Muscle layer of duodenum (tissue), 2 donors: ENCODE measurements around the gene HSH2D.

Source experiments
- H3K27ac ChIP-seq: one replicate; pipeline ENCODE4 v1.7.0; 2013; ENCODE audit warnings: mild to moderate bottlenecking, low read length
- H3K27me3 ChIP-seq: one replicate; pipeline ENCODE4 v1.7.0; 2013; ENCODE audit warnings: low read depth, mild to moderate bottlenecking, control low read depth, low read length
- H3K36me3 ChIP-seq, 2 donors: one replicate each; pipeline ENCODE4 v1.7.0; 2013; ENCODE audit warnings: low read length in 2 of 2, control low read depth in 1 of 2, mild to moderate bottlenecking in 1 of 2; ENCODE audit not compliant: insufficient read depth in 2 of 2, control insufficient read depth in 1 of 2
- H3K4me1 ChIP-seq, 2 donors: one replicate each; pipeline ENCODE4 v1.7.0; 2013; ENCODE audit warnings: low read length in 2 of 2, mild to moderate bottlenecking in 2 of 2, control low read depth in 1 of 2, moderate library complexity in 1 of 2; ENCODE audit not compliant: insufficient read depth in 2 of 2, control insufficient read depth in 1 of 2
- H3K4me3 ChIP-seq, 2 donors: one replicate each; pipeline ENCODE4 v1.7.0; 2013; ENCODE audit warnings: low read length in 2 of 2, low read depth in 1 of 2, mild to moderate bottlenecking in 1 of 2
- H3K9me3 ChIP-seq, 2 donors: one replicate each; pipeline ENCODE4 v1.7.0; 2013; ENCODE audit warnings: low read length in 2 of 2, control low read depth in 1 of 2, mild to moderate bottlenecking in 1 of 2; ENCODE audit not compliant: control insufficient read depth in 1 of 2
- donor health status: healthy.

Gene HSH2D

GRCh38 chr19:16121967-16122366 lies 21.5 kb upstream of the HSH2D start:
- Histone ChIP-seq H3K27ac (no peak overlapping the region), H3K9me3 (no peaks in the 10 kb centered on the region), H3K36me3 (peaks cover 38 to 75% of the 10 kb centered on the region in 2 donors), H3K4me1 (peaks cover 0 to 4% of the 10 kb centered on the region in 2 donors), H3K4me3 (no peak overlapping the region), H3K27me3 (no peaks in the 10 kb centered on the region)

GRCh38 chr19:16124953-16125352 lies 18.5 kb upstream of the HSH2D start:
- no peak overlapping the region for H3K4me3 ChIP-seq
- no peaks in the 10 kb centered on the region for H3K9me3 ChIP-seq
- H3K27ac ChIP-seq, result no peak overlapping the region
- peaks cover 65 to 86% of the 10 kb centered on the region in 2 donors for H3K36me3 ChIP-seq
- no peaks in the 10 kb centered on the region for H3K4me1 ChIP-seq
- H3K27me3 ChIP-seq, result no peaks in the 10 kb centered on the region

GRCh38 chr19:16125737-16126495 lies 17.6 kb upstream of the HSH2D start:
- Histone ChIP-seq H3K9me3 (no peaks in the 10 kb centered on the region), H3K36me3 (peaks cover 67 to 96% of the 10 kb centered on the region in 2 donors), H3K4me3 (no peak overlapping the region), H3K27ac (peak overlapping the region; percentile 39), H3K4me1 (no peaks in the 10 kb centered on the region), H3K27me3 (no peaks in the 10 kb centered on the region)

GRCh38 chr19:16127080-16127479 lies 16.4 kb upstream of the HSH2D start:
- H3K36me3 ChIP-seq, result peaks cover 69 to 95% of the 10 kb centered on the region in 2 donors
- H3K4me3 ChIP-seq, result no peak overlapping the region
- no peaks in the 10 kb centered on the region for H3K4me1 ChIP-seq
- H3K27me3 ChIP-seq, result no peaks in the 10 kb centered on the region
- no peaks in the 10 kb centered on the region for H3K9me3 ChIP-seq
- no peak overlapping the region for H3K27ac ChIP-seq

GRCh38 chr19:16127776-16128371 lies 15.6 kb upstream of the HSH2D start:
- Histone ChIP-seq H3K4me1 (no peaks in the 10 kb centered on the region), H3K27ac (no peak overlapping the region), H3K4me3 (no peak overlapping the region), H3K9me3 (no peaks in the 10 kb centered on the region), H3K36me3 (peaks cover 69 to 95% of the 10 kb centered on the region in 2 donors), H3K27me3 (no peaks in the 10 kb centered on the region)

- H3K4me1 ChIP-seq, result no peaks in the 10 kb centered on the region
- no peaks in the 10 kb centered on the region for H3K27me3 ChIP-seq
- H3K9me3 ChIP-seq, result no peaks in the 10 kb centered on the region
- peaks cover 61 to 75% of the 10 kb centered on the region in 2 donors for H3K36me3 ChIP-seq
- no peak overlapping the region for H3K27ac ChIP-seq
- H3K4me3 ChIP-seq, result no peak overlapping the region
These were observed 11.8 kb upstream of the HSH2D start for GRCh38 chr19:16131648-16132047.

- Histone ChIP-seq H3K4me1 (no peaks in the 10 kb centered on the region), H3K4me3 (no peak overlapping the region), H3K9me3 (no peaks in the 10 kb centered on the region), H3K27me3 (no peaks in the 10 kb centered on the region), H3K27ac (no peak overlapping the region), H3K36me3 (peaks cover 46 to 54% of the 10 kb centered on the region in 2 donors)
These were observed 9.7 kb upstream of the HSH2D start for GRCh38 chr19:16133818-16134217.

- Histone ChIP-seq H3K36me3 (peaks cover 39 to 47% of the 10 kb centered on the region in 2 donors), H3K4me3 (no peak overlapping the region), H3K27ac (no peak overlapping the region), H3K27me3 (no peaks in the 10 kb centered on the region), H3K9me3 (no peaks in the 10 kb centered on the region), H3K4me1 (no peaks in the 10 kb centered on the region)
These were observed 9.0 kb upstream of the HSH2D start for GRCh38 chr19:16134510-16134909.

GRCh38 chr19:16135430-16136127 lies 7.9 kb upstream of the HSH2D start:
- Histone ChIP-seq H3K27me3 (no peaks in the 10 kb centered on the region), H3K27ac (no peak overlapping the region), H3K4me3 (no peak overlapping the region), H3K36me3 (peaks cover 32 to 37% of the 10 kb centered on the region in 2 donors), H3K4me1 (no peaks in the 10 kb centered on the region), H3K9me3 (no peaks in the 10 kb centered on the region)

GRCh38 chr19:16136185-16136999 lies 7.1 kb upstream of the HSH2D start:
- Histone ChIP-seq H3K4me1 (no peaks in the 10 kb centered on the region), H3K27me3 (no peaks in the 10 kb centered on the region), H3K9me3 (no peaks in the 10 kb centered on the region), H3K36me3 (peaks cover 27 to 28% of the 10 kb centered on the region in 2 donors), H3K4me3 (no peak overlapping the region), H3K27ac (no peak overlapping the region)

- no peak overlapping the region for H3K4me3 ChIP-seq
- H3K27ac ChIP-seq, result no peak overlapping the region
- H3K4me1 ChIP-seq, result no peaks in the 10 kb centered on the region
- H3K9me3 ChIP-seq, result no peaks in the 10 kb centered on the region
- H3K36me3 ChIP-seq, result no peaks in the 10 kb centered on the region
- no peaks in the 10 kb centered on the region for H3K27me3 ChIP-seq
These were observed 3.7 kb upstream of the HSH2D start for GRCh38 chr19:16139752-16140151.
